Measurements from ENCODE around the gene CDH13. TPM values are rescaled to one million over a fixed set of nuclear protein-coding genes. Genes with fewer than 3 reads are reported as not detected.

The CDH13 gene
- total and polyA plus RNA-seq, 7 donors = 6.1 to 30.7 (median 22.8) TPM

- H3K27ac ChIP-seq = no peak overlapping the region
- intact Hi-C loops (cut with DNase I) = no loop called here
- no peaks in the 10 kb centered on the region for H3K36me3 ChIP-seq (ENCODE audit: insufficient read depth in 1 of 2, low read depth in 1 of 2)
- no peaks in the 10 kb centered on the region for H3K27me3 ChIP-seq (ENCODE audit: insufficient read depth in 3 of 3, low read length in 2 of 3)
- DNase-seq (no peak), ATAC-seq (no peak)
- TF ChIP-seq, protein P1, sequence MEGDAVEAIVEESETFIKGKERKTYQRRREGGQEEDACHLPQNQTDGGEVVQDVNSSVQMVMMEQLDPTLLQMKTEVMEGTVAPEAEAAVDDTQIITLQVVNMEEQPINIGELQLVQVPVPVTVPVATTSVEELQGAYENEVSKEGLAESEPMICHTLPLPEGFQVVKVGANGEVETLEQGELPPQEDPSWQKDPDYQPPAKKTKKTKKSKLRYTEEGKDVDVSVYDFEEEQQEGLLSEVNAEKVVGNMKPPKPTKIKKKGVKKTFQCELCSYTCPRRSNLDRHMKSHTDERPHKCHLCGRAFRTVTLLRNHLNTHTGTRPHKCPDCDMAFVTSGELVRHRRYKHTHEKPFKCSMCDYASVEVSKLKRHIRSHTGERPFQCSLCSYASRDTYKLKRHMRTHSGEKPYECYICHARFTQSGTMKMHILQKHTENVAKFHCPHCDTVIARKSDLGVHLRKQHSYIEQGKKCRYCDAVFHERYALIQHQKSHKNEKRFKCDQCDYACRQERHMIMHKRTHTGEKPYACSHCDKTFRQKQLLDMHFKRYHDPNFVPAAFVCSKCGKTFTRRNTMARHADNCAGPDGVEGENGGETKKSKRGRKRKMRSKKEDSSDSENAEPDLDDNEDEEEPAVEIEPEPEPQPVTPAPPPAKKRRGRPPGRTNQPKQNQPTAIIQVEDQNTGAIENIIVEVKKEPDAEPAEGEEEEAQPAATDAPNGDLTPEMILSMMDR (IDR thresholded peaks at IDR 0.05) = no peak
- no peaks in the 10 kb centered on the region for H3K9me3 ChIP-seq
- H3K4me1 ChIP-seq = peaks cover 3% of the 10 kb centered on the region
- no peak overlapping the region for H3K4me3 ChIP-seq
Measured at GRCh38 chr16:83269048-83269447, 642.3 kb downstream of the CDH13 start.

GRCh38 chr16:83269541-83269940 is 642.8 kb downstream of the CDH13 start:
- 51 to 69% (median 69%) methylated on average over 2 of the region's 2 CpGs for WGBS, 3 donors
- ATAC-seq = no peak
- Histone ChIP-seq H3K27ac (no peak overlapping the region), H3K36me3 (ENCODE audit: insufficient read depth in 1 of 2, low read depth in 1 of 2) (no peaks in the 10 kb centered on the region), H3K27me3 (ENCODE audit: insufficient read depth in 3 of 3, low read length in 2 of 3) (no peaks in the 10 kb centered on the region), H3K9me3 (no peaks in the 10 kb centered on the region), H3K4me1 (peaks cover 3% of the 10 kb centered on the region), H3K4me3 (no peak overlapping the region)
- DNase-seq = no peak
- TF ChIP-seq, protein P1 (IDR thresholded peaks at IDR 0.05) = no peak
- intact Hi-C loops (cut with DNase I) = no loop called here

DNA sequence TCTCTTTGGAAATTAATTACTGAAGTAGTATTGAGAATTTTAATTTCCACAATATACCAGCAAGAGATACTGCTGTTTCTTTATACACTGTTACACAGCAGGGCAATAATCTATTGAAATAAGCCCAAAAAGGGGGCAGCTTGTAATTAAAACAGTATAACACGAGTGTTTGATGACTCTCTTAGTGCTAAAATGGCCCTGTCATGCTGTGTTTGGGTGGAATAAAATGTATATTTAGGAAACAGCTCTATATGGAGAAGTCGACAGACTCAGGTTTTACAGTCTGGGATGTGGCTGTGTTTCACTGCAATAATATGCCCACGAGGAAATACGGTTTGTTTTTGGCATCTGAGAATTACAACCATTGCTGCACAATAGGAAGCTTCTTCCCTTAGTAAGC is 643.3 kb downstream of the CDH13 start:
- no peak overlapping the region for H3K4me3 ChIP-seq
- no peak overlapping the region for H3K27ac ChIP-seq
- TF ChIP-seq, protein P1 (IDR thresholded peaks at IDR 0.05) = no peak
- DNase-seq (no peak), ATAC-seq (no peak)
- intact Hi-C loops (cut with DNase I) = no loop called here
- H3K9me3 ChIP-seq = no peaks in the 10 kb centered on the region
- H3K36me3 ChIP-seq (ENCODE audit: insufficient read depth in 1 of 2, low read depth in 1 of 2) = no peaks in the 10 kb centered on the region
- no peaks in the 10 kb centered on the region for H3K27me3 ChIP-seq (ENCODE audit: insufficient read depth in 3 of 3, low read length in 2 of 3)
- H3K4me1 ChIP-seq = peaks cover 3% of the 10 kb centered on the region
- 88 to 90% (median 88%) methylated on average over 4 of the region's 4 CpGs for WGBS, 3 donors

GRCh38 chr16:83270640-83271039 is 643.9 kb downstream of the CDH13 start:
- intact Hi-C loops (cut with DNase I) = no loop called here
- DNase-seq (no peak), ATAC-seq (no peak)
- H3K4me1 ChIP-seq = peaks cover 3% of the 10 kb centered on the region
- no peak overlapping the region for H3K27ac ChIP-seq
- H3K4me3 ChIP-seq = no peak overlapping the region
- H3K27me3 ChIP-seq (ENCODE audit: insufficient read depth in 3 of 3, low read length in 2 of 3) = no peaks in the 10 kb centered on the region
- TF ChIP-seq, protein P1 (IDR thresholded peaks at IDR 0.05) = no peak
- H3K36me3 ChIP-seq (ENCODE audit: insufficient read depth in 1 of 2, low read depth in 1 of 2) = no peaks in the 10 kb centered on the region
- H3K9me3 ChIP-seq = no peaks in the 10 kb centered on the region
- WGBS, 3 donors = 80 to 90% (median 85%) methylated on average over 3 of the region's 3 CpGs

DNA sequence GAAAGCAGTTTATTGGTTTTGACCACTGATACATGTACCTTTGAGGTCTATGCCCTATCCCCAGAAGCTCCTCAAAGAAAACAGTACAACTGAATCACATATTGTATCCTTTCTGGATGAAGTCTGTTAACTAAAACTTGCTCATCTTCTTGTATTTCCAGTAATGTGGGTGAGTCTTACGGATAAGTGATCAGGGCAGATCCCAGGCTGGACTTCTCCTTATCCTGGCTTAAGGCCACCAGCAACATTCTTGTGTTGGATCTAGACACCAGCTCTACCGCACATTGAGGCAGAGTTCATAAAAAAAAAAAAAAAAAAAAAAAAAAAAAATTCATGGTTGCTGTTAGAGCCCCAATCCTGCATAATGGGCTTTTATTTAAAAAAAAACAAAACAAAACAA is 644.4 kb downstream of the CDH13 start:
- intact Hi-C loops (cut with DNase I) = no loop called here
- no peaks in the 10 kb centered on the region for H3K9me3 ChIP-seq
- H3K27me3 ChIP-seq (ENCODE audit: insufficient read depth in 3 of 3, low read length in 2 of 3) = no peaks in the 10 kb centered on the region
- H3K4me1 ChIP-seq = peaks cover 3% of the 10 kb centered on the region
- DNase-seq (no peak), ATAC-seq (no peak)
- 17 to 36% (median 33%) methylated on average over 2 of the region's 2 CpGs for WGBS, 3 donors
- no peaks in the 10 kb centered on the region for H3K36me3 ChIP-seq (ENCODE audit: insufficient read depth in 1 of 2, low read depth in 1 of 2)
- no peak overlapping the region for H3K27ac ChIP-seq
- TF ChIP-seq, protein P1 (IDR thresholded peaks at IDR 0.05) = no peak
- no peak overlapping the region for H3K4me3 ChIP-seq

Measured in psoas muscle (tissue), 8 donors.